Esophagus (tissue), 2 donors: ENCODE measurements around the gene ACHE. TPM values are rescaled to one million over a fixed set of nuclear protein-coding genes. Genes with fewer than 3 reads are reported as not detected.

Experiments
- H3K27ac ChIP-seq, 2 donors: one replicate each; pipeline ENCODE4 v1.5.1; 2013; ENCODE audit warnings: low read depth in 2 of 2, mild to moderate bottlenecking in 2 of 2, inconsistent platforms in 1 of 2, low read length in 1 of 2, moderate library complexity in 1 of 2
- H3K27me3 ChIP-seq, 2 donors: one replicate each; pipeline ENCODE4 v1.6.1; 2013; ENCODE audit warnings: low read length in 2 of 2, control low read depth in 1 of 2, mild to moderate bottlenecking in 1 of 2; ENCODE audit not compliant: insufficient read depth in 2 of 2, control insufficient read depth in 1 of 2
- H3K36me3 ChIP-seq, 2 donors: one replicate each; pipeline ENCODE4 v1.6.1; 2013; ENCODE audit warnings: low read length in 1 of 2; ENCODE audit not compliant: control insufficient read depth in 2 of 2, insufficient read depth in 2 of 2
- H3K4me1 ChIP-seq, 2 donors: one replicate each; pipeline ENCODE4 v1.6.1; 2013; ENCODE audit warnings: low read length in 1 of 2; ENCODE audit not compliant: control insufficient read depth in 2 of 2, insufficient read depth in 2 of 2
- H3K4me3 ChIP-seq, 2 donors: one replicate each; pipeline ENCODE4 v1.5.1; 2013; ENCODE audit warnings: low read length in 2 of 2, mild to moderate bottlenecking in 2 of 2, low read depth in 1 of 2, moderate library complexity in 1 of 2
- H3K9me3 ChIP-seq, 2 donors: one replicate each; pipeline ENCODE4 v1.6.1; 2013; ENCODE audit warnings: mild to moderate bottlenecking in 2 of 2, low read depth in 1 of 2, low read length in 1 of 2, moderate library complexity in 1 of 2; ENCODE audit not compliant: control insufficient read depth in 2 of 2, insufficient read depth in 1 of 2
- WGBS, 2 donors: extraction: QIAGEN DNeasy Blood & Tissue Kit; methylation state at CpG; one replicate each; pipeline ENCODE4 v1.1.7; 2013; 5-methylcytosine and 5-hydroxymethylcytosine counted together
- polyA plus RNA-seq, 2 donors: library from polyadenylated mRNA; stranded (reverse); fragments of 200-250 nt; gene quantifications; one replicate each; pipeline ENCODE4 v1.2.3, GENCODE V29; 2013
- donor health status: healthy with polysubstance abuse.
- donor health status: Bipolar disorder and iron deficiency.

The ACHE gene
- polyA plus RNA-seq, 2 donors = 0.52 to 1.4 TPM

GRCh38 chr7:100865938-100866728 lies 29.6 kb downstream of the ACHE start:
- 33 to 42% methylated on average over 42 to 46 of the region's 46 CpGs for WGBS, 2 donors
- peaks cover 0 to 8% of the 10 kb centered on the region in 2 donors for H3K4me1 ChIP-seq
- no peaks in the 10 kb centered on the region for H3K27me3 ChIP-seq
- peak overlapping the region; percentile 79 to 81 for H3K4me3 ChIP-seq
- no peaks in the 10 kb centered on the region for H3K9me3 ChIP-seq
- peak overlapping the region; percentile 89 to 96 for H3K27ac ChIP-seq
- H3K36me3 ChIP-seq = peaks cover 0 to 18% of the 10 kb centered on the region in 2 donors

DNA sequence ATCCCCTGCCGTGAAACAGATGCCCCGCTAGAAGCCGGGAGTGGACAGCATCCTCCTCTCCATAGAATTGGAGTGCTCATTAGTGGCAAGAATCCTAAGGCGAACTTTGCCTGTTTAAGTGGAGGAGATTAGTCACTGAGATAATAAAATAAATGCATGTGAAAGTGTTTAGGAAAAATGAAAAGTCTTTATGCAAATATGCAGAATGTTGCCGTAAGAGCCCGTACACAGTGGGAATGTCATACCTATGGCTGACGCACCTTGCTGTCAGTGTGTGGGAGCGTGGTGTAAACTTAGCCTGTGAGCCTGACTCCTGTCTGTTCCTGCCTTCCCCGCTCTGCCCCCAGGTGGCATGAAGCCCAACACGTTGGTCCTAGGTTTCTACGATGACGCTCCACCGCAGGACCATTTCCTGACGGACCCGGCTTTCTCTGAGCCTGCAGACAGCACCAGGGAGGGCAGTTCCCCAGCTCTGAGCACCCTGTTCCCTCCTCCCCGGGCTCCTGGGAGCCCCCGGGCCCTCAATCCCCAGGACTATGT lies 30.2 kb downstream of the ACHE start:
- peaks cover 4 to 21% of the 10 kb centered on the region in 2 donors for H3K36me3 ChIP-seq
- peaks cover 0 to 8% of the 10 kb centered on the region in 2 donors for H3K4me1 ChIP-seq
- H3K27ac ChIP-seq = peak overlapping the region; percentile 89 to 96
- 44 to 59% methylated on average over 17 of the region's 17 CpGs for WGBS, 2 donors
- H3K4me3 ChIP-seq = peak overlapping the region; percentile 25 to 81
- no peaks in the 10 kb centered on the region for H3K9me3 ChIP-seq
- no peaks in the 10 kb centered on the region for H3K27me3 ChIP-seq

DNA sequence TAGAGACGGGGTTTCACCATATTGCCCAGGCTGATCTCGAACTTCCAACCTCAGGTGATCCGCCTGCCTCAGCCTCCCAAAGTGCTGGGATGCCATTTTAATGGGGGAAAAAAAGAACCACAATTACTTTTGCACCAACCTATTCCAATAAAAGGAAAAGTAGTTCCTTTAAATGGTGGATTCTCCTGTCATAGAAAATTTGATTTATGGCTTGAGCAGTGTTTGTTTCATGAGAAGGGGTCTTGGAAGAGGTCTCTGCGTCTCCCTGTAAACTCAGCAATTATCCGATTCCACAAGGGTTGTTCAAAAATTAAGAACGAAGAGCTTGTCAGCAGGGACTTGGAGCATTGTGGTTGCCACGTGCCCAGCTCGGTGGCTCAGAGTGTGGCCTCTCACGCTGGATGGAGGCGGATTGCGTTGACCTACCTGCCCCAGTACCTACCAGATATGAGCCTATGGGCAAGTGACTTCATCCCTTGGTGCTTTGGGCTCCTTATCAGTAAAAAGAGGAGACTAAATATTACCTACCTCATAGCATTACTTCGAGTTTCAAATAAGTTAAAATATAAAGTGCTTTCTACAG lies 31.3 kb downstream of the ACHE start:
- H3K4me3 ChIP-seq = no peak overlapping the region
- WGBS, 2 donors = 89 to 93% methylated on average over 12 of the region's 12 CpGs
- no peaks in the 10 kb centered on the region for H3K27me3 ChIP-seq
- no peaks in the 10 kb centered on the region for H3K9me3 ChIP-seq
- peaks cover 4 to 24% of the 10 kb centered on the region in 2 donors for H3K36me3 ChIP-seq
- no peak overlapping the region for H3K27ac ChIP-seq
- peaks cover 0 to 8% of the 10 kb centered on the region in 2 donors for H3K4me1 ChIP-seq

DNA sequence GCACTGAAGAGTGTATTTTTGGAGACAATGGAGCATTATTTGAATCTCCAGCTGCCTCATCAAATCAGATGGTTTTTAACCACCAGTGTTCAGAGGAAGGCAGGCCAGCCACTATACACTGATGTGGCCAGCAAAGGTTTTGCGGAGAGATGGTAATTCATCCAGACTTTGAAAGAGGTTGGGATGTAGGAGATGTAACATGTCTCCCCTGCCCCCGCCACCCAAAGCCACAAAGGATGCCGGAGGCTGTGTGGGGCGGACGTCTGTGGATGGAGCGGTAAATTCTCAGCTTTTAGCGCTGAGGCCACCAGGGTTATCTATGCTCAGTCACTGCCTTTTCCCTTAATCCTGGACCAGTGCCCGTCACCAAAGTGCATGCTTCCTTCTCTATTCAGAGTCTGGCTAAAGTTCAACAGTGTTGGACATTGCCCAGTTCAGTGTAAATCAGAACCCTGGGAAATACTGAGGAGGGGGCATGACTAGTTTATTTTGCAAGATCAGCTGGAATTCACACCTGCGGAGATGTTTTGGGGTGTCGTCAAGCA lies 32.2 kb downstream of the ACHE start:
- Histone ChIP-seq H3K36me3 (peaks cover 8 to 29% of the 10 kb centered on the region in 2 donors), H3K9me3 (no peaks in the 10 kb centered on the region), H3K4me1 (peaks cover 0 to 8% of the 10 kb centered on the region in 2 donors), H3K27me3 (no peaks in the 10 kb centered on the region), H3K4me3 (no peak overlapping the region), H3K27ac (no peak overlapping the region)
- 69 to 74% methylated on average over 10 of the region's 10 CpGs for WGBS, 2 donors

DNA sequence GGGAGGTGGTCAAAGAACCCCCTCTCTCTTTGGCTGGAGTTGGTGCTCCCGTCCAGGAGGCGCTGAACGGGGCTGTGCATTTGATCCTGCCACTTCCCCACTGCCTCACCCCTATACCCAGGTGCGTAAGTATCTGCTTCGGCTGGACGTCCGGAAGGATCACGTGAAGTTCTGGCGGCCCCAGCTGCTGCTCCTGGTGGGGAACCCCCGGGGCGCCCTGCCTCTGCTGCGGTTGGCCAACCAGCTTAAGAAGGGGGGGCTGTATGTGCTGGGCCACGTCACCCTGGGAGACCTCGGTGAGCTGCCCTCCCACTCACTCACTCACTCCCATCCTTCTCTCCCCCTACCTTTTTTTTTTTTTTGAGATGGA lies 34.1 kb downstream of the ACHE start:
- Histone ChIP-seq H3K4me3 (no peak overlapping the region), H3K4me1 (peaks cover 0 to 6% of the 10 kb centered on the region in 2 donors), H3K36me3 (peaks cover 9 to 33% of the 10 kb centered on the region in 2 donors), H3K9me3 (no peaks in the 10 kb centered on the region), H3K27me3 (no peaks in the 10 kb centered on the region), H3K27ac (no peak overlapping the region)
- WGBS, 2 donors = 93 to 97% methylated on average over 14 of the region's 14 CpGs

GRCh38 chr7:100860702-100861615 lies 34.7 kb downstream of the ACHE start:
- no peak overlapping the region for H3K4me3 ChIP-seq
- H3K27me3 ChIP-seq = no peaks in the 10 kb centered on the region
- H3K36me3 ChIP-seq = peaks cover 9 to 33% of the 10 kb centered on the region in 2 donors
- no peaks in the 10 kb centered on the region for H3K9me3 ChIP-seq
- peaks cover 0 to 4% of the 10 kb centered on the region in 2 donors for H3K4me1 ChIP-seq
- H3K27ac ChIP-seq = no peak overlapping the region
- 88 to 90% methylated on average over 17 to 18 of the region's 18 CpGs for WGBS, 2 donors

DNA sequence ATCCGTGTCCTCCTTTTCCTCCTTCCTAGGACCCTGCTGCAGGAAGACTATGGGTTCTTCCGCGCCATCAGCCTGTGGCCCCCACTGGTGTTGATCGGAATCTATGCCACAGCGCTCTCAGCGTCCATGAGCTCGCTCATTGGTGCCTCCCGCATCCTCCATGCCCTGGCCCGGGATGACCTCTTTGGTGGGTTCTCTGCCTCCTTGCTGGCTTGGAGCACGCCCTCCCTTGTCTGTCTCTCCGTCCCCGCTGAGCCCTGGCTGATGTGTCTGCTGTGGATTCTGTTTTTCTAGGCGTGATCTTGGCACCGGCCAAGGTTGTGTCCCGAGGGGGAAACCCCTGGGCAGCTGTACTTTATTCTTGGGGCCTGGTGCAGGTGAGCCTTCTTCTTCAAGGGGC lies 35.8 kb downstream of the ACHE start:
- peaks cover 9 to 33% of the 10 kb centered on the region in 2 donors for H3K36me3 ChIP-seq
- H3K4me3 ChIP-seq = no peak overlapping the region
- H3K27me3 ChIP-seq = no peaks in the 10 kb centered on the region
- H3K27ac ChIP-seq = no peak overlapping the region
- no peaks in the 10 kb centered on the region for H3K9me3 ChIP-seq
- WGBS, 2 donors = 86 to 89% methylated on average over 15 of the region's 15 CpGs
- no peaks in the 10 kb centered on the region for H3K4me1 ChIP-seq

DNA sequence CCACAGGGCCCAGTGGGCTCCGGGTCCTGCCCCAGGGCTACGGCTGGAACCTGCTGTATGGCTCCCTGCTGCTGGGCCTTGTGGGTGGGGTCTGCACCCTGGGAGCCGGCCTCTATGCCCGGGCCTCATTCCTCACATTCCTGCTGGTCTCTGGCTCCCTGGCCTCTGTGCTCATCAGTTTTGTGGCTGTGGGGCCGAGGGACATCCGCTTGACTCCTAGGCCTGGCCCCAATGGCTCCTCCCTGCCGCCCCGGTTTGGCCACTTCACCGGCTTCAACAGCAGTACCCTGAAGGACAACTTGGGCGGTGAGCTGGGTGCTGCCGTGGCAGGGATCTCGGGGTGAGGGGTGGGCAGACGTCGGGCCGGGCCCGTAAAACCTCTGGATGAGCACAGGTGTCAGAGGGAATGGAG lies 38.8 kb downstream of the ACHE start:
- Histone ChIP-seq H3K36me3 (peaks cover 9 to 32% of the 10 kb centered on the region in 2 donors), H3K27me3 (no peaks in the 10 kb centered on the region), H3K9me3 (no peaks in the 10 kb centered on the region), H3K27ac (no peak overlapping the region), H3K4me3 (no peak overlapping the region), H3K4me1 (no peaks in the 10 kb centered on the region)
- 93 to 95% methylated on average over 16 of the region's 16 CpGs for WGBS, 2 donors

DNA sequence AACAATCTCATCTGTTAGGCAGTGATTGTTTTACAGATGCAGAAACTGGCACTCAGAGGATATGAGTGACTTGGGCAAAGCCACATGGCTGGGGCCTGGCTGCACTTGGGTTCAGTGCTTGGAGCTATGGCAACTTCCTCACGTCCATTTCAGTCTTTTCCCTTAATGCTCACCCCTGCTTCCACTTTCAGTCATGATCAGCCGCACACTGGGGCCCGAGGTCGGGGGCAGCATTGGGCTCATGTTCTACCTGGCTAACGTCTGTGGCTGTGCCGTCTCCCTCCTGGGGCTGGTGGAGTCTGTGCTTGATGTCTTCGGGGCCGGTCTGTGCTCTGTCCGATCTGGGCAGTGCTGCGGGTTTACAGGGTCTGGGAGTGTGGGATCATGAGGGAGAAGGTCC lies 40.2 kb downstream of the ACHE start:
- 90 to 92% methylated on average over 10 of the region's 10 CpGs for WGBS, 2 donors
- H3K9me3 ChIP-seq = no peaks in the 10 kb centered on the region

More for the DNA sequence above, 40.2 kb downstream of the ACHE start:
- H3K27me3 ChIP-seq = no peaks in the 10 kb centered on the region
- no peak overlapping the region for H3K27ac ChIP-seq
- no peak overlapping the region for H3K4me3 ChIP-seq
- H3K4me1 ChIP-seq = no peaks in the 10 kb centered on the region
- peaks cover 6 to 20% of the 10 kb centered on the region in 2 donors for H3K36me3 ChIP-seq
